ENCODE data around the gene ALDH1L1. TPM values are rescaled to one million over a fixed set of nuclear protein-coding genes. Genes with fewer than 3 reads are reported as not detected.

ALDH1L1 gene
- total and polyA plus RNA-seq, 2 of the 13 experiments (the other 11 are each of a cell fraction or from before 2014, with no cell fraction given) = 11.2 to 28.7 TPM

- no peak for TF ChIP-seq KIAA2018 (CRISPR knock-in tag; IDR thresholded peaks at IDR 0.05; ENCODE audit: borderline replicate concordance)
- no peak for TF ChIP-seq CHD2 (IDR thresholded peaks at IDR 0.05; ENCODE audit: low read depth, low read length)
- no peak for TF ChIP-seq SKIL (CRISPR knock-in tag; IDR thresholded peaks at IDR 0.05; ENCODE audit: borderline replicate concordance)
These were observed 53.5 kb downstream of the ALDH1L1 start (continued) for GRCh38 chr3:126126811-126127431.

Measured in HepG2 (cell line).